ENCODE measurements around the gene NOTCH4.

DNA sequence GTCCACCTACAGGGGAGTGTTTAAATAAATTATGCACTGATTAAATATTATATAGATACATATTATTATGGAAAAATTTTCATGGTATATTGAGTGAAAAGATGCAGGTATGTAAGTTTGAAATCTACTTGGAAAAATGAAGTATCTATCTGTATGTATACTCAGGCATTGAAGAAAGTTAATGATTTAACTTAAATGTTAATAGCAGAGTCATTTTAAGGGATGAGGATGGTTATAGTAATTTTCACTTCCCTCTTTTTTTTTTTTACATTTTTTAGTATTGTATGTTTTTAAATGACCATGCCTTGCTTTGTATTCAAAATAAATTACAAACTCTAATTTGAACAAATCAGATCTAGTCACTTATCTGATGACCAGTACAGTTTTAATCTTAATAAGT lies 43.2 kb upstream of the NOTCH4 start:
- no peak for TF ChIP-seq POLR2A (IDR thresholded peaks at IDR 0.05; ENCODE audit: low read depth, low read length)
- TF ChIP-seq, protein P1, sequence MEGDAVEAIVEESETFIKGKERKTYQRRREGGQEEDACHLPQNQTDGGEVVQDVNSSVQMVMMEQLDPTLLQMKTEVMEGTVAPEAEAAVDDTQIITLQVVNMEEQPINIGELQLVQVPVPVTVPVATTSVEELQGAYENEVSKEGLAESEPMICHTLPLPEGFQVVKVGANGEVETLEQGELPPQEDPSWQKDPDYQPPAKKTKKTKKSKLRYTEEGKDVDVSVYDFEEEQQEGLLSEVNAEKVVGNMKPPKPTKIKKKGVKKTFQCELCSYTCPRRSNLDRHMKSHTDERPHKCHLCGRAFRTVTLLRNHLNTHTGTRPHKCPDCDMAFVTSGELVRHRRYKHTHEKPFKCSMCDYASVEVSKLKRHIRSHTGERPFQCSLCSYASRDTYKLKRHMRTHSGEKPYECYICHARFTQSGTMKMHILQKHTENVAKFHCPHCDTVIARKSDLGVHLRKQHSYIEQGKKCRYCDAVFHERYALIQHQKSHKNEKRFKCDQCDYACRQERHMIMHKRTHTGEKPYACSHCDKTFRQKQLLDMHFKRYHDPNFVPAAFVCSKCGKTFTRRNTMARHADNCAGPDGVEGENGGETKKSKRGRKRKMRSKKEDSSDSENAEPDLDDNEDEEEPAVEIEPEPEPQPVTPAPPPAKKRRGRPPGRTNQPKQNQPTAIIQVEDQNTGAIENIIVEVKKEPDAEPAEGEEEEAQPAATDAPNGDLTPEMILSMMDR (conservative IDR thresholded peaks at IDR 0.05; ENCODE audit: low read depth, low read length) = no peak
- TF ChIP-seq MXI1 (IDR thresholded peaks at IDR 0.05; ENCODE audit: borderline replicate concordance, low read depth, low read length) = no peak
- no peak for TF ChIP-seq MAFK (IDR thresholded peaks at IDR 0.05; ENCODE audit: low read depth, low read length)
- TF ChIP-seq RAD21 (IDR thresholded peaks at IDR 0.05; ENCODE audit: low read length) = no peak
- TF ChIP-seq SMC3 (IDR thresholded peaks at IDR 0.05; ENCODE audit: low read depth, low read length) = no peak
- TF ChIP-seq MAZ (IDR thresholded peaks at IDR 0.05; ENCODE audit: borderline replicate concordance, low read depth, low read length) = no peak
